BJ (cell line): ENCODE measurements around the gene IRX4. TPM values are rescaled to one million over a fixed set of nuclear protein-coding genes. Genes with fewer than 3 reads are reported as not detected.

ENCODE experiments used
- CTCF ChIA-PET: fragments of 350-600 bp; formaldehyde crosslinking; extraction: SDS; loops from one replicate; lab custom pipeline; 2021; ENCODE audit warnings: antibody characterized with exemption, inconsistent platforms; lab: Yijun Ruan, JAX
- POLR2A ChIA-PET: fragments of 300-600 bp; sonication (Branson Sonifier 250); formaldehyde crosslinking; extraction: SDS; loops from one replicate; lab custom pipeline; 2021; ENCODE audit warnings: antibody characterized with exemption; lab: Charles Lee
- DNase-seq: peaks from one replicate; pipeline ENCODE4 v3.0.0-alpha.2; 2011; ENCODE audit warnings: low read depth
- H3K27me3 ChIP-seq: 2 replicates; pipeline ENCODE4 v1.6.0; 2011; ENCODE audit warnings: low read length; ENCODE audit not compliant: control insufficient read depth, insufficient read depth
- H3K36me3 ChIP-seq: 2 replicates; pipeline ENCODE4 v1.5.1; 2011; ENCODE audit warnings: low read length; ENCODE audit not compliant: control insufficient read depth, insufficient read depth
- H3K4me3 ChIP-seq: 2 replicates; pipeline ENCODE4 v1.5.1; 2011; ENCODE audit warnings: low read depth, mild to moderate bottlenecking, control low read depth, low read length
- polyA plus RNA-seq: library from polyadenylated mRNA; depleted of rRNA; stranded (reverse); fragments of >200 nt; gene quantifications from 2 replicates; pipeline ENCODE4 v1.2.3, GENCODE V29; 2011
- TF ChIP-seq, protein P1 (sequence below): IDR thresholded peaks from 2 replicates; pipeline ENCODE4 v1.5.1; 2011; ENCODE audit warnings: low read depth, mild to moderate bottlenecking, control low read depth, inconsistent platforms, low read length, moderate library complexity; ENCODE audit not compliant: insufficient read depth

Gene IRX4
- polyA plus RNA-seq, 1 experiment, result not detected

DNA sequence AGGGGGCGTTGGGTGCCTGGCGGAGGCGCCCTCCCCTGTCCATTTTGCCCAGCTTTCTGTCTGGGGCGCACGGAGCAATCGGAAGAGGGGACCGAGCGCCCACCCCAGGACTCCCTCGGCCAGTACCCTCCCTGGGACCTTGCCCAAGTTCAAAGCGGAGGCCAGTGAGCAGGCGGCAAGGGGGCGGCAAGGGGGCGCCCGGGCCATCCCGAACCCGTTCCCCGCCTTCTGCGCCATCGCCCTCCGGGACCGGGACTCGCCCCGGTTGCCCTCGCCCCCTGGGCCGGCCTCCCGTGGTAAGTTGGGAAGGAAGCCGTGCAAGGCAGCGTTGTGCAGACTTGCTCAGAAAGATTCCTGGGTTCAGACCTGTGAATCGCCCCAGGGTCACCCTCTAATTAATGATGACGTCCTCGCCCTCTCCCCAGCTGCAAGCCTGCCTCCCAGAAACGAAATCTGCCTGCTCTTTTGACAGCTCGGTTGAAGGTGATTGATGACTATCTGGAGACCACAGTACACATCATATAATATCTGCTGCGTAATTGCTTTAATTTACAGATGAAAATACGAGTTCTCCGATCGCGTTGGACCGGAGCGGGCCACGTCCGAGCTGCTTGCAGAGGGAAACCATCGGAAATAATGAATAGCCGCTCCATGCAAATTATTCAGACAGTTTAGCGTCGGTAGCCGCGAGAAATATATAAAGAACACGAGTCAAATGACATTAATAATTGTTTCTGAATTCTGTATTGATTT, 1.4 kb upstream of the IRX4 start:
- peaks cover 57% of the 10 kb centered on the region for H3K27me3 ChIP-seq
- no peak for DNase-seq
- TF ChIP-seq, protein P1, sequence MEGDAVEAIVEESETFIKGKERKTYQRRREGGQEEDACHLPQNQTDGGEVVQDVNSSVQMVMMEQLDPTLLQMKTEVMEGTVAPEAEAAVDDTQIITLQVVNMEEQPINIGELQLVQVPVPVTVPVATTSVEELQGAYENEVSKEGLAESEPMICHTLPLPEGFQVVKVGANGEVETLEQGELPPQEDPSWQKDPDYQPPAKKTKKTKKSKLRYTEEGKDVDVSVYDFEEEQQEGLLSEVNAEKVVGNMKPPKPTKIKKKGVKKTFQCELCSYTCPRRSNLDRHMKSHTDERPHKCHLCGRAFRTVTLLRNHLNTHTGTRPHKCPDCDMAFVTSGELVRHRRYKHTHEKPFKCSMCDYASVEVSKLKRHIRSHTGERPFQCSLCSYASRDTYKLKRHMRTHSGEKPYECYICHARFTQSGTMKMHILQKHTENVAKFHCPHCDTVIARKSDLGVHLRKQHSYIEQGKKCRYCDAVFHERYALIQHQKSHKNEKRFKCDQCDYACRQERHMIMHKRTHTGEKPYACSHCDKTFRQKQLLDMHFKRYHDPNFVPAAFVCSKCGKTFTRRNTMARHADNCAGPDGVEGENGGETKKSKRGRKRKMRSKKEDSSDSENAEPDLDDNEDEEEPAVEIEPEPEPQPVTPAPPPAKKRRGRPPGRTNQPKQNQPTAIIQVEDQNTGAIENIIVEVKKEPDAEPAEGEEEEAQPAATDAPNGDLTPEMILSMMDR, result 0 out of 2 replicates have a peak, but pooled peaks have one; percentile 0
- H3K36me3 ChIP-seq, result no peaks in the 10 kb centered on the region
- ChIA-PET POLR2A (no interaction called here), CTCF (interaction anchor here (0.7 to 1.1 kb wide), 2 partner anchors 17 to 39 kb away, joined by 3 read pairs; no protein-coding TSS in a partner anchor)
- H3K4me3 ChIP-seq, result no peak overlapping the region

DNA sequence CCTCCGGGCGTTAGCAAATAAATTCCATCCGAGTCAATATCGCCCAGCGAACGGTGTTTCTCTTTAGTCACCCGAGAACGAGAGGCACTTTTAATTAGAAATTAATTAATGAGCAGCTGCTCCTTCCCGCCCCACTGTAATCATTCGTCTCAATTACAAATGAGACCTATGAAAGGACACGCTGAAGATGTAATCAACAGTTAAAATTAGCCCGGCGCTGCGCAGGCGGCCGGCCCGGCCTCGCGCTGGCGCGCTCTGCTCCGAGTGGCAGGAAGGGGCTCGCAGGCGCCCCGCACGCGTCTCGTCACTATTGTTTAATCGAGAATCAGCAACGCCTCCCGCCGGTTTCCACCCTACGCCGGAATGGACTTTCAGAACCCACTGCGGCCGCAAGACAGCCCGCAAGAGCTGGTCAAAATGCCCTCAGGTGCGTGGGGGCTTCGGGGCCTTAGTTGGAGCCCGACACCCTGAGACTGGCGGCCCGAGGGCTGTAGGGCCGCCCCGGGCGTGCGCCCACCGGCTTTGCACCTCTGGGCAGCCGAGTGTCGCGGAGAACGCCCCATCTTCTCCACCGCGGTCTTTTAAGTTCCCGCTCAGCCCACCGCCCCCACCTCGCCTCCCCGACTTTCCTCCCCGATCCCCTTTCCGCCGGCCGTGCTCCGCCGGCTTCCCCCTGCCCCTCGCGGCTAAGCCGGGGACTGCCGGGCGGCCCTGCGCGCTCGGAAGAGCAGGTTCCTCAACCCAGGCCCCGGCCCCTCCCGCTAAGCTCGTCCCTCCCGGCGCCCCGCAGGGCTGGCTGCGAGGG, 597 bp upstream of the IRX4 start:
- CTCF ChIA-PET, result interaction anchor here (0.7 to 1.1 kb wide), 2 partner anchors 17 to 38 kb away, joined by 3 read pairs; no protein-coding TSS in a partner anchor
- TF ChIP-seq, protein P1, result peak; percentile 14; the same call in 1 of the 2 replicates
- Histone ChIP-seq H3K4me3 (no peak overlapping the region), H3K27me3 (peaks cover 56% of the 10 kb centered on the region), H3K36me3 (no peaks in the 10 kb centered on the region)
- POLR2A ChIA-PET, result no interaction called here
- no peak for DNase-seq

DNA sequence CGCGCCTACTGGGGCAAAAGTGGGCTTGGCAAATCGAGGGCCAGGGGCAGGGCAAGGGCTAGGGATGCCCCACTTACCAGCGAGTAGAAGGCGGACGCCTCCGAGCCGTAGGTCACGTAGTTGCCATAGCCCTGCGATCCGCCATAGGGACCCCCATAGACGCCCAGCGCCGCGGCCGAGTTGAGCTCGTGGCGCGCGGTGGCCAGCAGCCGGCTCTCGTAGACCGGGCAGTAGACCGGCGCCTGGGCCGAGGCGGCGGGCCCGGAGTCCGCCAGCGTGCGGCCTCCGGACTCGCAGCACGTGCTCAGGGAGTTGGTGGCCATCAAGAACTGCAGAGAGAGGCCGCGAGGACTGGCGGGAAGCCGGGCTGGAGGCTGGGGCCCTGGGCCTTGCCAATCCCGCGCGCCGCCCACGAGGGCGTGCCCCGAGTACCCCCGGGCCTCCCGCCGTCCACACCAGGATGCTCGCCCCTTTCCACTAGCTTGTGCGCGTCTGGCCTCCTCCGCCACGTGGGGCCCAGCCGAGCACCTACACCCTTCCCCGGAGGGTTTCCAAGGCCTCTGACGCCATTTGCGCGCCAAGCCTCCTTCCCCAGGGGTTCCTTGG, 891 bp downstream of the IRX4 start:
- Histone ChIP-seq H3K4me3 (no peak overlapping the region), H3K27me3 (peaks cover 57% of the 10 kb centered on the region), H3K36me3 (no peaks in the 10 kb centered on the region)
- DNase-seq, result no peak
- ChIA-PET POLR2A (no interaction called here), CTCF (no interaction called here)
- TF ChIP-seq, protein P1, result no peak

DNA sequence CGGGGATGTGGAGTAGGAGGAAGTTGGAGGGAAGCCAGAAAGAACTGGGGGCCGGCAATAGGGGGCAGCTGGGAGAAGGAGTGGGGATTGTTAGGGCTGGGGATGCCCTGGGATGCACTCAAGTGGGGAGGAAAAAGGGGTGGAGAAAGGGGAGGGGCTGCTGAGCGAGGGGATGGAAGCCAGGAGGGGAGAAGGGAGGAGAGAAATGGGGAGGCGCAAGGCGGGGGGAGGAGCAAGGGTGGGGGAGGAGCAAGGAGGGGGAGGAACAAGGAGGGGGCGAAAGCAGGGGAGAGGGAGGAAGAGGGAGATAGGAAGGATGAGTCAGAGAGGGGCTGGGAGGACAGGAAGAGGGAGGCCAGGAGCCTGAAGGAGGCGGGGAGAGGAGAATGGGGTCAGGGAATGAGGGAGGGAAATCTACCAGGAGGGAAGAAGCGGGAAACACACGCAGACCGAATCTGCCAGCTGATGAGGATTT, 1.6 kb downstream of the IRX4 start:
- no peaks in the 10 kb centered on the region for H3K36me3 ChIP-seq
- POLR2A ChIA-PET, result no interaction called here
- CTCF ChIA-PET, result no interaction called here
- no peak overlapping the region for H3K4me3 ChIP-seq
- no peak for DNase-seq
- H3K27me3 ChIP-seq, result peaks cover 59% of the 10 kb centered on the region
- TF ChIP-seq, protein P1, result no peak
